ENCODE measurements around the gene TMEM98. TPM values are rescaled to one million over a fixed set of nuclear protein-coding genes. Genes with fewer than 3 reads are reported as not detected.

The TMEM98 gene
- total and polyA plus RNA-seq, 10 donors, result 5.4 to 41.1 (median 14.5) TPM

- Histone ChIP-seq H3K9me3 (no peaks in the 10 kb centered on the region), H3K36me3 (no peaks in the 10 kb centered on the region), H3K4me3 (no peak overlapping the region), H3K4me1 (peaks cover 0 to 4% (median 0%) of the 10 kb centered on the region in 6 donors), H3K27ac (no peak overlapping the region), H3K27me3 (replicated peaks in 1 of 7) (peaks cover 0 to 4% (median 0%) of the 10 kb centered on the region in 7 donors)
- TF ChIP-seq POLR2AphosphoS5 (IDR thresholded peaks at IDR 0.05) (no peak), CTCF (IDR thresholded peaks at IDR 0.05 in 8 of 11, conservative IDR thresholded peaks at IDR 0.05 in 3 of 11) (no peak), POLR2A (IDR thresholded peaks at IDR 0.05) (no peak)
- 65 to 75% (median 70%) methylated on average over 5 of the region's 5 CpGs for WGBS, 5 donors
- intact Hi-C loops (cut with DNase I; ENCODE audit: low total_unique reads), result no loop called here
- DNase-seq, result no peak
These were observed 23.9 kb upstream of the TMEM98 start for GRCh38 chr17:32903774-32904673.

- peaks cover 0 to 4% (median 0%) of the 10 kb centered on the region in 7 donors for H3K27me3 ChIP-seq (replicated peaks in 1 of 7)
- TF ChIP-seq POLR2A (IDR thresholded peaks at IDR 0.05) (no peak), CTCF (IDR thresholded peaks at IDR 0.05 in 8 of 11, conservative IDR thresholded peaks at IDR 0.05 in 3 of 11) (no peak), POLR2AphosphoS5 (IDR thresholded peaks at IDR 0.05) (no peak)
- no peak overlapping the region for H3K4me3 ChIP-seq
- H3K27ac ChIP-seq, result no peak overlapping the region
- H3K36me3 ChIP-seq, result no peaks in the 10 kb centered on the region
- no peak for DNase-seq
- H3K4me1 ChIP-seq, result peaks cover 0 to 7% (median 1%) of the 10 kb centered on the region in 6 donors
- no peaks in the 10 kb centered on the region for H3K9me3 ChIP-seq
- 75 to 91% (median 81%) methylated on average over 3 of the region's 3 CpGs for WGBS, 5 donors
- intact Hi-C loops (cut with DNase I; ENCODE audit: low total_unique reads), result no loop called here
These were observed 23.1 kb upstream of the TMEM98 start for GRCh38 chr17:32904891-32905290.

GRCh38 chr17:32907583-32907982 lies 20.4 kb upstream of the TMEM98 start:
- H3K27me3 ChIP-seq (replicated peaks in 1 of 7), result peaks cover 0 to 4% (median 0%) of the 10 kb centered on the region in 7 donors
- DNase-seq, result no peak
- no peak overlapping the region for H3K27ac ChIP-seq
- no peaks in the 10 kb centered on the region for H3K9me3 ChIP-seq
- peaks cover 0 to 17% (median 3%) of the 10 kb centered on the region in 6 donors for H3K4me1 ChIP-seq
- no peaks in the 10 kb centered on the region for H3K36me3 ChIP-seq
- no peak for TF ChIP-seq POLR2A (IDR thresholded peaks at IDR 0.05)
- 75 to 87% (median 81%) methylated on average over 6 of the region's 6 CpGs for WGBS, 5 donors
- intact Hi-C loops (cut with DNase I; ENCODE audit: low total_unique reads), result no loop called here
- no peak overlapping the region for H3K4me3 ChIP-seq

- Histone ChIP-seq H3K4me3 (no peak overlapping the region), H3K27me3 (replicated peaks in 1 of 7) (peaks cover 0 to 4% (median 0%) of the 10 kb centered on the region in 7 donors), H3K36me3 (no peaks in the 10 kb centered on the region), H3K27ac (peak overlapping the region in 1 of 8 donors; percentile 35), H3K9me3 (no peaks in the 10 kb centered on the region), H3K4me1 (peaks cover 0 to 17% (median 3%) of the 10 kb centered on the region in 6 donors)
- intact Hi-C loops (cut with DNase I; ENCODE audit: low total_unique reads), result loop anchor here (10.0 kb wide), 1 partner anchor 125 kb away; no protein-coding TSS in a partner anchor
- no peak for DNase-seq
- 34 to 44% (median 37%) methylated on average over 4 of the region's 4 CpGs for WGBS, 5 donors
- TF ChIP-seq POLR2A (IDR thresholded peaks at IDR 0.05), result no peak
- peak; percentile 55 to 86 (median 78) for TF ChIP-seq CTCF (IDR thresholded peaks at IDR 0.05 in 8 of 11, conservative IDR thresholded peaks at IDR 0.05 in 3 of 11)
- TF ChIP-seq POLR2AphosphoS5 (IDR thresholded peaks at IDR 0.05), result no peak
These were observed 18.1 kb upstream of the TMEM98 start for GRCh38 chr17:32909787-32910369.

Data from spleen (tissue), 11 donors.